Prostate gland (tissue), 2 donors: ENCODE data around the gene LPAR3. TPM values are rescaled to one million over a fixed set of nuclear protein-coding genes. Genes with fewer than 3 reads are reported as not detected.

Experiments used
- DNase-seq: peaks from one replicate; pipeline ENCODE4 v3.0.0-alpha.2; 2019; ENCODE audit warnings: low spot score
- H3K27ac ChIP-seq, 2 donors: fragments of 200-600 bp; sonication (generic); 2 replicates each; pipeline ENCODE4 v1.5.1; 2017 to 2019
- H3K27me3 ChIP-seq: fragments of 200-600 bp; sonication (generic); replicated peaks from 2 replicates; pipeline ENCODE4 v1.5.1; 2019; ENCODE audit not compliant: insufficient read depth
- H3K36me3 ChIP-seq, 2 donors: fragments of 200-600 bp; sonication (generic); 1 replicate in 1 of 2; 2 replicates in 1 of 2; pipeline versions ENCODE4 v1.5.1 to v1.8.1; 2017 to 2019
- H3K4me1 ChIP-seq: fragments of 200-600 bp; sonication (generic); replicated peaks from 2 replicates; pipeline ENCODE4 v1.5.1; 2019
- H3K4me3 ChIP-seq, 2 donors: fragments of 200-600 bp; sonication (generic); 2 replicates each; pipeline ENCODE4 v1.5.1; 2017 to 2019
- H3K9me3 ChIP-seq: fragments of 200-600 bp; sonication (generic); 2 replicates; pipeline ENCODE4 v1.5.1; 2017
- POLR2A ChIP-seq: fragments of 450-650 bp; IDR thresholded peaks from one replicate; pipeline ENCODE4 v1.6.1; 2016; ENCODE audit warnings: antibody characterized with exemption, mild to moderate bottlenecking
- POLR2AphosphoS5 ChIP-seq: sonication (generic); formaldehyde crosslinking; IDR thresholded peaks from one replicate; pipeline ENCODE4 v1.6.1; 2017; ENCODE audit warnings: antibody characterized with exemption
- WGBS: methylation state at CpG from one replicate; pipeline ENCODE4 v1.1.5; 2018; 5-methylcytosine and 5-hydroxymethylcytosine counted together
- intact Hi-C: fragments of 100-400 bp; cut with DNase I; formaldehyde crosslinking; loops from one replicate; pipeline ENCODE4 v1.14.2; 2022
- total RNA-seq, 2 donors: library from RNA; depleted of rRNA; stranded (reverse); fragments of >200 nt; gene quantifications; one replicate each; pipeline ENCODE4 v1.1.0, GENCODE V29; 2016
- TF ChIP-seq, protein P1 (sequence below), 4 experiments: fragments of 200-600 bp in 2 of 4; fragments of 450-650 bp in 2 of 4; sonication (generic) in 2 of 4; IDR thresholded peaks; 1 replicate in 3 of 4; 2 replicates in 1 of 4; pipeline ENCODE4 v1.5.1; 2016 to 2019; ENCODE audit warnings: antibody characterized with exemption in 4 of 4, mild to moderate bottlenecking in 2 of 4, moderate library complexity in 2 of 4

LPAR3 gene
- total RNA-seq, 2 donors from 2014 or later, result 81.6 to 131 TPM

GRCh38 chr1:84825161-84825560 lies 67.8 kb downstream of the LPAR3 start:
- H3K27me3 ChIP-seq, result no peaks in the 10 kb centered on the region
- no peak for DNase-seq
- peaks cover 8% of the 10 kb centered on the region for H3K4me1 ChIP-seq
- intact Hi-C loops, result no loop called here
- H3K36me3 ChIP-seq, result no peaks in the 10 kb centered on the region
- H3K27ac ChIP-seq, result no peak overlapping the region
- no peaks in the 10 kb centered on the region for H3K9me3 ChIP-seq
- H3K4me3 ChIP-seq, result no peak overlapping the region
- 66% methylated on average over 3 of the region's 3 CpGs for WGBS
- TF ChIP-seq POLR2A (no peak), POLR2AphosphoS5 (no peak)
- TF ChIP-seq, protein P1, sequence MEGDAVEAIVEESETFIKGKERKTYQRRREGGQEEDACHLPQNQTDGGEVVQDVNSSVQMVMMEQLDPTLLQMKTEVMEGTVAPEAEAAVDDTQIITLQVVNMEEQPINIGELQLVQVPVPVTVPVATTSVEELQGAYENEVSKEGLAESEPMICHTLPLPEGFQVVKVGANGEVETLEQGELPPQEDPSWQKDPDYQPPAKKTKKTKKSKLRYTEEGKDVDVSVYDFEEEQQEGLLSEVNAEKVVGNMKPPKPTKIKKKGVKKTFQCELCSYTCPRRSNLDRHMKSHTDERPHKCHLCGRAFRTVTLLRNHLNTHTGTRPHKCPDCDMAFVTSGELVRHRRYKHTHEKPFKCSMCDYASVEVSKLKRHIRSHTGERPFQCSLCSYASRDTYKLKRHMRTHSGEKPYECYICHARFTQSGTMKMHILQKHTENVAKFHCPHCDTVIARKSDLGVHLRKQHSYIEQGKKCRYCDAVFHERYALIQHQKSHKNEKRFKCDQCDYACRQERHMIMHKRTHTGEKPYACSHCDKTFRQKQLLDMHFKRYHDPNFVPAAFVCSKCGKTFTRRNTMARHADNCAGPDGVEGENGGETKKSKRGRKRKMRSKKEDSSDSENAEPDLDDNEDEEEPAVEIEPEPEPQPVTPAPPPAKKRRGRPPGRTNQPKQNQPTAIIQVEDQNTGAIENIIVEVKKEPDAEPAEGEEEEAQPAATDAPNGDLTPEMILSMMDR (IDR thresholded peaks at IDR 0.05), result no peak

DNA sequence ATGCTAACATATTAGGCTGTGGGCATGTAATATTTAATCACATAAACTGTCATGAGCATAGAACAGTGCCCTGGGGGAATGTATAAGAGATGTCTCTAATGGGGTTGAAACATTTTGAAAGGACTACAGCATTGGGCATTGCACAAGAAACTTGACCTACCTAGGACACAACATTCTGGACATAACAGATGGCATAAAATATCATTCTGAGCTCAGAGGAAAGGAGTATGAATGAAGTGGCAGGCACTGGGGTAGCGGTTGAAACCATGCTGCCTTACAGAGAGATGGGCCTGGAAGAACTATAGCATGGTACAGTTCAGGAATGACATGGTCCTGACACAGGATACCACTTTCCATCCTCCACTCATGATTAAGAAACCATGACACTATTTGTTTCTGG lies 69.0 kb downstream of the LPAR3 start:
- Histone ChIP-seq H3K36me3 (no peaks in the 10 kb centered on the region), H3K27me3 (no peaks in the 10 kb centered on the region), H3K27ac (no peak overlapping the region), H3K9me3 (no peaks in the 10 kb centered on the region), H3K4me3 (no peak overlapping the region), H3K4me1 (peaks cover 8% of the 10 kb centered on the region)
- 100% methylated on average over 1 of the region's 1 CpG for WGBS
- TF ChIP-seq POLR2A (no peak), POLR2AphosphoS5 (no peak)
- TF ChIP-seq, protein P1 (IDR thresholded peaks at IDR 0.05), result no peak
- intact Hi-C loops, result no loop called here
- no peak for DNase-seq

- no peak for DNase-seq
- H3K4me3 ChIP-seq, result no peak overlapping the region
- no peaks in the 10 kb centered on the region for H3K9me3 ChIP-seq
- no peaks in the 10 kb centered on the region for H3K27me3 ChIP-seq
- peaks cover 8% of the 10 kb centered on the region for H3K4me1 ChIP-seq
- intact Hi-C loops, result no loop called here
- no peaks in the 10 kb centered on the region for H3K36me3 ChIP-seq
- TF ChIP-seq, protein P1 (IDR thresholded peaks at IDR 0.05), result no peak
- no peak for TF ChIP-seq POLR2A
- no peak for TF ChIP-seq POLR2AphosphoS5
- H3K27ac ChIP-seq, result no peak overlapping the region
Observed at GRCh38 chr1:84823511-84823910, 69.5 kb downstream of the LPAR3 start.

GRCh38 chr1:84810343-84810742 lies 82.7 kb downstream of the LPAR3 start:
- 89% methylated on average over 9 of the region's 9 CpGs for WGBS

DNA sequence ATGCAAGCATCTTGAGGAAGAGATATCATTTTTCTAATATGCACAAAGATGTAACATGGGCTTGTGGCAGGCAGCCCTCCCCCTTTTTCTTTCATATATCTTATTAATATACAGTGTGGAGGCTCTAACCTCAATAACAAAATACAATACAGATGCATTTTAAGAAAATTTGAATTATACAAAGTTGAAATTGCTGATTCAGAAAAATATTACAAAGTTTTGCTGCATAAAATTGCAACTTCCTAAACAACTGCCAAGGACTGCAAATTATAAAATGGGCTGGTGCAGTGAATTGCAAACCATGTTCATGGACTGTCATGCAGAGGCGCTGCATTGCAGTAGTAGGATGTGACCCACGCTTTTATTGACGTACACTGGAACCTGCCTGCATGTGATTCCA lies 84.0 kb downstream of the LPAR3 start:
- intact Hi-C loops, result no loop called here
- TF ChIP-seq POLR2AphosphoS5 (no peak), POLR2A (no peak)
- TF ChIP-seq, protein P1 (IDR thresholded peaks at IDR 0.05), result no peak
- Histone ChIP-seq H3K4me3 (no peak overlapping the region), H3K36me3 (no peaks in the 10 kb centered on the region), H3K9me3 (no peaks in the 10 kb centered on the region), H3K4me1 (no peaks in the 10 kb centered on the region), H3K27me3 (no peaks in the 10 kb centered on the region), H3K27ac (no peak overlapping the region)
- no peak for DNase-seq
- WGBS, result 93% methylated on average over 3 of the region's 3 CpGs

More at GRCh38 chr1:84810343-84810742, 82.7 kb downstream of the LPAR3 start:
- no peaks in the 10 kb centered on the region for H3K9me3 ChIP-seq
- no peaks in the 10 kb centered on the region for H3K4me1 ChIP-seq
- intact Hi-C loops, result no loop called here
- H3K4me3 ChIP-seq, result no peak overlapping the region
- H3K36me3 ChIP-seq, result no peaks in the 10 kb centered on the region
- H3K27ac ChIP-seq, result no peak overlapping the region
- H3K27me3 ChIP-seq, result no peaks in the 10 kb centered on the region
- DNase-seq, result no peak
- TF ChIP-seq, protein P1 (IDR thresholded peaks at IDR 0.05), result no peak
- no peak for TF ChIP-seq POLR2A
- no peak for TF ChIP-seq POLR2AphosphoS5
